Skeletal muscle satellite cell (primary cell): Measurements from ENCODE around the gene TRABD2B.

Source experiments
- H3K27me3 ChIP-seq: 2 replicates; pipeline ENCODE4 v1.7.0; 2013; ENCODE audit warnings: low read length; ENCODE audit not compliant: control insufficient read depth, insufficient read depth
- H3K36me3 ChIP-seq: 2 replicates; pipeline ENCODE4 v1.7.0; 2013; ENCODE audit warnings: mild to moderate bottlenecking, control low read depth, low read length; ENCODE audit not compliant: insufficient read depth
- H3K4me1 ChIP-seq: 2 replicates; pipeline ENCODE4 v1.7.0; 2013; ENCODE audit warnings: low read length; ENCODE audit not compliant: control insufficient read depth, insufficient read depth
- H3K4me2 ChIP-seq: 2 replicates; pipeline ENCODE4 v1.7.0; 2013; ENCODE audit warnings: mild to moderate bottlenecking, low read length
- H3K4me3 ChIP-seq: 2 replicates; pipeline ENCODE4 v1.7.0; 2013; ENCODE audit warnings: low read length
- H3K9ac ChIP-seq: 2 replicates; pipeline ENCODE4 v1.7.0; 2013; ENCODE audit warnings: mild to moderate bottlenecking, low read depth, low read length, moderate library complexity
- H3K9me3 ChIP-seq: replicated peaks from 2 replicates; pipeline ENCODE4 v1.7.0; 2013; ENCODE audit warnings: mild to moderate bottlenecking, control low read depth, low read length

Gene TRABD2B

DNA sequence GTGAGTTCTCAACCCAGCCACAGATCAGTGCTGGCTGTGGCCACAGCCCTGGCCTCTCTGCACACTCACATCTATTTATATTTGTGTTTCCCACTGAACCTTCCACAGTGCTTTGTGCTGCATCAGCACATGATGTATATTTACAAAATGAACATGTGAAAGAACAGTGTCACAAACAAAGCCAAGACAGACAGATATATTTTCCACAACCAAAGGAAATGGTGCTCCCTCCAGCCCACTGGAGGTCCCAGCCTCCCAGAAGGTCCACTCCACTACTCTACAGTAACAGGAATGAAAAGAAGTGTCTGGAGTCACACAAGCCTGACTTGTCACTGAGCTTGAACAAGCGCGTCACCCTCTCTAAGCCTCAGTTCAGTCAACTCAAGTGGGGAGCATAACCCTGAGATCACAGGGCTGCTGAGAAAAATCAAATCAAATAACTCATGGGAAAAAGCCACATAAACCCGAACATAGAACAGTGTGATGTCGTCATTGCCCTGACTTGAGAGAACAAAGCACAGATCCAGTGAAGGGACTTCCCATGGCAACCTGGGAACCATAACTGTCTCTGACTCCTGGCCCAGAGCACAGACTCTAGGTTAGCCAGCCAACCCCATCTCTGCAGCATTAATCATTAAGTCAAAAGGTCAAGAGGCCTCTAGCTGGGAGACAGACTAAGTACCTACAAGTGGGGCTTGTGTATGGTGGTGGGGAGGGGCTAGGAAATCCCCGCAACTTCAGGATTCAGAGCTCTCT lies 121.2 kb downstream of the TRABD2B start:
- H3K36me3 ChIP-seq: no peaks in the 10 kb centered on the region
- no peaks in the 10 kb centered on the region for H3K27me3 ChIP-seq
- H3K9ac ChIP-seq: no peak overlapping the region
- H3K4me2 ChIP-seq: no peak overlapping the region
- no peaks in the 10 kb centered on the region for H3K4me1 ChIP-seq
- no peaks in the 10 kb centered on the region for H3K9me3 ChIP-seq
- no peak overlapping the region for H3K4me3 ChIP-seq

GRCh38 chr1:47875036-47875435 lies 122.1 kb downstream of the TRABD2B start:
- Histone ChIP-seq H3K9me3 (no peaks in the 10 kb centered on the region), H3K4me1 (no peaks in the 10 kb centered on the region), H3K27me3 (no peaks in the 10 kb centered on the region), H3K36me3 (no peaks in the 10 kb centered on the region), H3K4me2 (no peak overlapping the region), H3K4me3 (no peak overlapping the region), H3K9ac (no peak overlapping the region)

- H3K9ac ChIP-seq: no peak overlapping the region
- no peaks in the 10 kb centered on the region for H3K9me3 ChIP-seq
- no peak overlapping the region for H3K4me3 ChIP-seq
- no peaks in the 10 kb centered on the region for H3K27me3 ChIP-seq
- H3K36me3 ChIP-seq: no peaks in the 10 kb centered on the region
- no peaks in the 10 kb centered on the region for H3K4me1 ChIP-seq
- no peak overlapping the region for H3K4me2 ChIP-seq
Observed at GRCh38 chr1:47873337-47873736, 123.8 kb downstream of the TRABD2B start.

- H3K4me1 ChIP-seq: no peaks in the 10 kb centered on the region
- no peaks in the 10 kb centered on the region for H3K36me3 ChIP-seq
- H3K4me2 ChIP-seq: no peak overlapping the region
- no peak overlapping the region for H3K4me3 ChIP-seq
- no peak overlapping the region for H3K9ac ChIP-seq
- no peaks in the 10 kb centered on the region for H3K27me3 ChIP-seq
- no peaks in the 10 kb centered on the region for H3K9me3 ChIP-seq
Observed at GRCh38 chr1:47872886-47873285, 124.3 kb downstream of the TRABD2B start.

GRCh38 chr1:47871799-47872353 lies 125.3 kb downstream of the TRABD2B start:
- H3K27me3 ChIP-seq: no peaks in the 10 kb centered on the region
- H3K4me1 ChIP-seq: no peaks in the 10 kb centered on the region
- H3K9ac ChIP-seq: no peak overlapping the region
- H3K36me3 ChIP-seq: no peaks in the 10 kb centered on the region
- H3K9me3 ChIP-seq: no peaks in the 10 kb centered on the region
- no peak overlapping the region for H3K4me2 ChIP-seq
- no peak overlapping the region for H3K4me3 ChIP-seq

DNA sequence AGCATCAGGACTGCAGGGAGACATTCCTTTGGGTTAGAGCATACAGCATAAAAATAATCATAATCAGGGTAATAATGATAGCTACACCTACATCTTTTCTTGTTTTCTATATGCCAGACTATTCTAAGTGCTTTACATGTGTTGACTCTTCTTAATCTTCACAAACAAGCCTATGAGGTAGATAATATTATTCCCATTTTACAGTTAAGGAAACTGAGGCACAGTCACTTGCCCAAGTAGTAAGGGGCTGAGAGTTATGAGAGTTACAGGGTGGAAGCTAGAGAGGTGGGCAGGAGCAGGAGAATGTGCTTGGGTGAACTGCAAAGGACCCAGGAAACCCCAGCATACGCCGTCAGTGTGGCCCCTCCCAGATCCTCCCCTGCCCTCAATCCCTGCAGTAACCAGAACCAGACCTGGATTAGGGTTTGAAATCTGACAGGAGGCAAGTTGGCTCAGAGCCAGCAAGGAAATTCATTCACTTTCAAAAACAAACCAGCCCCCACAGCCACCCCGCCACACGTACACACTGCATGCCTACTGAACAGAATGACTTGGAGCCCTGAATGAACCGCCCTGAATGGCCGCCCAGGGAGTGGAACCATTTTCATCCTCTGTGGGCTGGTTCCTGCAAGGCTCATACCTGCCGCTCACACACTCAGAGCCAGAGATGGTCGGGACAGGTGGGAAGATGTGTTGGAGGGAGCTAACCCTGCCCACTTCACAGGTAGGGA lies 126.1 kb downstream of the TRABD2B start:
- Histone ChIP-seq H3K9ac (no peak overlapping the region), H3K36me3 (no peaks in the 10 kb centered on the region), H3K9me3 (no peaks in the 10 kb centered on the region)

GRCh38 chr1:47870480-47870879 lies 126.7 kb downstream of the TRABD2B start:
- no peaks in the 10 kb centered on the region for H3K36me3 ChIP-seq
- no peaks in the 10 kb centered on the region for H3K9me3 ChIP-seq
- H3K4me1 ChIP-seq: no peaks in the 10 kb centered on the region
- H3K4me2 ChIP-seq: no peak overlapping the region
- no peak overlapping the region for H3K4me3 ChIP-seq
- H3K27me3 ChIP-seq: no peaks in the 10 kb centered on the region
- H3K9ac ChIP-seq: no peak overlapping the region

More for the DNA sequence above, 126.1 kb downstream of the TRABD2B start:
- Histone ChIP-seq H3K4me2 (no peak overlapping the region), H3K27me3 (no peaks in the 10 kb centered on the region), H3K4me1 (no peaks in the 10 kb centered on the region), H3K4me3 (no peak overlapping the region)

DNA sequence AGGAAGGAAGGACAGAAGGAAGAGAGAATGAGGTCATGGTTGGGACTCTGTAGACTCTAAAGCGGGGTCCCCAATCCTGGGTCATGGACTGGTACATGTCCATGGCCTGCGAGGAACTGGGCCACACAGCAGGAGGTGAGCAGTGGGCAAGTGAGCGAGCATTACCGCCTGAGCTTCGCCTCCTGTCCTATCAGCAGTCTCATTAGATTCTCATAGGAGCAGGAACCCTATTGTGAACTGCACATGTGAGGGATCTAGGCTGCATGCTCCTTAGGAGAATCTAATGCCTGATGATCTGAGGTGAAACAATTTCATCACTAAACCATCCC lies 128.9 kb downstream of the TRABD2B start:
- no peaks in the 10 kb centered on the region for H3K9me3 ChIP-seq
- no peaks in the 10 kb centered on the region for H3K36me3 ChIP-seq
- no peaks in the 10 kb centered on the region for H3K4me1 ChIP-seq
- H3K27me3 ChIP-seq: no peaks in the 10 kb centered on the region
- H3K4me3 ChIP-seq: no peak overlapping the region
- H3K4me2 ChIP-seq: no peak overlapping the region
- no peak overlapping the region for H3K9ac ChIP-seq

GRCh38 chr1:47867438-47868347 lies 129.5 kb downstream of the TRABD2B start:
- no peaks in the 10 kb centered on the region for H3K36me3 ChIP-seq
- H3K9ac ChIP-seq: no peak overlapping the region
- H3K4me3 ChIP-seq: no peak overlapping the region
- no peaks in the 10 kb centered on the region for H3K4me1 ChIP-seq
- H3K27me3 ChIP-seq: no peaks in the 10 kb centered on the region
- no peak overlapping the region for H3K4me2 ChIP-seq
- H3K9me3 ChIP-seq: no peaks in the 10 kb centered on the region

GRCh38 chr1:47866601-47867437 lies 130.4 kb downstream of the TRABD2B start:
- Histone ChIP-seq H3K27me3 (no peaks in the 10 kb centered on the region), H3K4me1 (no peaks in the 10 kb centered on the region), H3K4me3 (no peak overlapping the region), H3K4me2 (no peak overlapping the region), H3K36me3 (no peaks in the 10 kb centered on the region), H3K9me3 (no peaks in the 10 kb centered on the region), H3K9ac (no peak overlapping the region)
